H9 (cell line): Measurements from ENCODE around the gene WDR75. TPM values are rescaled to one million over a fixed set of nuclear protein-coding genes. Genes with fewer than 3 reads are reported as not detected.

Experiments
- DNase-seq: peaks from one replicate; pipeline ENCODE4 v3.0.0-alpha.2; 2017
- H2AFZ ChIP-seq: one replicate; pipeline ENCODE4 v1.6.1; 2013; ENCODE audit warnings: mild to moderate bottlenecking, low read length, control low read depth, moderate library complexity
- H2AK5ac ChIP-seq: 2 replicates; pipeline ENCODE4 v1.6.1; 2013; ENCODE audit warnings: low read length, control low read depth, mixed read lengths; ENCODE audit not compliant: insufficient read length
- H2BK120ac ChIP-seq: one replicate; pipeline ENCODE4 v1.6.1; 2013; ENCODE audit warnings: low read depth, mild to moderate bottlenecking, low read length, control low read depth, inconsistent platforms; ENCODE audit not compliant: poor library complexity, severe bottlenecking
- H2BK12ac ChIP-seq: 2 replicates; pipeline ENCODE4 v1.6.1; 2013; ENCODE audit warnings: low read length, control low read depth, mixed read lengths, low read depth; ENCODE audit not compliant: insufficient read length
- H2BK15ac ChIP-seq: 2 replicates; pipeline ENCODE4 v1.6.1; 2013; ENCODE audit warnings: low read depth, low read length, control low read depth
- H2BK20ac ChIP-seq: one replicate; pipeline ENCODE4 v1.6.1; 2013; ENCODE audit warnings: low read depth, mild to moderate bottlenecking, low read length, control low read depth, inconsistent platforms; ENCODE audit not compliant: poor library complexity, severe bottlenecking
- H2BK5ac ChIP-seq: 2 replicates; pipeline ENCODE4 v1.6.1; 2013; ENCODE audit warnings: low read length, control low read depth, mixed read lengths; ENCODE audit not compliant: insufficient read length
- H3K14ac ChIP-seq: 2 replicates; pipeline ENCODE4 v1.6.1; 2013; ENCODE audit warnings: low read length, control low read depth; ENCODE audit not compliant: insufficient read depth
- H3K18ac ChIP-seq: 2 replicates; pipeline ENCODE4 v1.6.1; 2013; ENCODE audit warnings: low read depth, mild to moderate bottlenecking, mixed read lengths, low read length, control low read depth; ENCODE audit not compliant: insufficient read length
- H3K23ac ChIP-seq: 2 replicates; pipeline ENCODE4 v1.6.1; 2013; ENCODE audit warnings: low read length, control low read depth, mixed read lengths, low read depth; ENCODE audit not compliant: insufficient read length
- H3K23me2 ChIP-seq: 2 replicates; pipeline ENCODE4 v1.6.1; 2013; ENCODE audit warnings: low read depth, mild to moderate bottlenecking, mixed read lengths, low read length, control low read depth; ENCODE audit not compliant: insufficient read length, poor library complexity, severe bottlenecking
- H3K27ac ChIP-seq: 2 replicates; pipeline ENCODE4 v1.5.1; 2013; ENCODE audit warnings: low read length, control low read depth, mixed read lengths, low read depth; ENCODE audit not compliant: insufficient read length
- H3K27me3 ChIP-seq: 2 replicates; pipeline ENCODE4 v1.6.1; 2013; ENCODE audit warnings: low read length, control low read depth, inconsistent platforms; ENCODE audit not compliant: insufficient read depth
- H3K4ac ChIP-seq: 2 replicates; pipeline ENCODE4 v1.6.1; 2013; ENCODE audit warnings: low read depth, mild to moderate bottlenecking, control low read depth, inconsistent platforms, low read length, moderate library complexity
- H3K4me1 ChIP-seq: 2 replicates; pipeline ENCODE4 v1.6.1; 2013; ENCODE audit warnings: low read length, control low read depth, inconsistent platforms; ENCODE audit not compliant: insufficient read depth
- H3K4me2 ChIP-seq: 2 replicates; pipeline ENCODE4 v1.6.1; 2013; ENCODE audit warnings: low read length, control low read depth, mixed read lengths; ENCODE audit not compliant: insufficient read length, insufficient read depth
- H3K56ac ChIP-seq: 2 replicates; pipeline ENCODE4 v1.6.1; 2013; ENCODE audit warnings: low read depth, mild to moderate bottlenecking, mixed read lengths, low read length, control low read depth; ENCODE audit not compliant: insufficient read length
- H3K79me1 ChIP-seq: 2 replicates; pipeline ENCODE4 v1.6.1; 2013; ENCODE audit warnings: low read depth, mild to moderate bottlenecking, moderate library complexity, low read length, control low read depth, inconsistent platforms; ENCODE audit not compliant: insufficient read depth, poor library complexity, severe bottlenecking
- H3K79me2 ChIP-seq: 2 replicates; pipeline ENCODE4 v1.6.1; 2013; ENCODE audit warnings: low read length, control low read depth, inconsistent platforms; ENCODE audit not compliant: insufficient read depth
- H3K9ac ChIP-seq: 2 replicates; pipeline ENCODE4 v1.6.1; 2013; ENCODE audit warnings: low read length, control low read depth, mixed read lengths; ENCODE audit not compliant: insufficient read length; ENCODE audit errors: extremely low read depth
- H3K9me3 ChIP-seq: one replicate; pipeline ENCODE4 v1.6.1; 2013; ENCODE audit warnings: low read depth, low read length, inconsistent platforms; ENCODE audit not compliant: control insufficient read depth
- H3T11ph ChIP-seq: one replicate; pipeline ENCODE4 v1.6.1; 2013; ENCODE audit warnings: mild to moderate bottlenecking, low read length, control low read depth, inconsistent platforms
- H4K20me1 ChIP-seq: one replicate; pipeline ENCODE4 v1.6.1; 2013; ENCODE audit not compliant: control insufficient read depth, insufficient read length, insufficient read depth
- H4K5ac ChIP-seq: 2 replicates; pipeline ENCODE4 v1.6.1; 2013; ENCODE audit warnings: low read depth, mild to moderate bottlenecking, mixed read lengths, low read length, control low read depth; ENCODE audit not compliant: insufficient read length
- H4K8ac ChIP-seq: replicated peaks from 2 replicates; pipeline ENCODE4 v1.6.1; 2013; ENCODE audit warnings: low read length, control low read depth, mixed read lengths, low read depth; ENCODE audit not compliant: insufficient read length
- H4K91ac ChIP-seq: 2 replicates; pipeline ENCODE4 v1.6.1; 2013; ENCODE audit warnings: low read depth, mild to moderate bottlenecking, moderate library complexity, mixed read lengths, low read length, control low read depth; ENCODE audit not compliant: insufficient read length
- H3K27ac Mint-ChIP-seq, 3 experiments: 2 replicates in 2 of 3; 3 replicates in 1 of 3; pipeline ENCODE4 v1.8.0; 2020 to 2021; ENCODE audit warnings: mixed read lengths in 3 of 3, mild to moderate bottlenecking in 1 of 3, moderate library complexity in 1 of 3
- H3K27me3 Mint-ChIP-seq: 2 replicates; pipeline ENCODE4 v1.8.0; 2021; ENCODE audit warnings: low read depth, mild to moderate bottlenecking, moderate library complexity, mixed read lengths
- H3K36me3 Mint-ChIP-seq, 3 experiments: 2 replicates in 2 of 3; 3 replicates in 1 of 3; pipeline ENCODE4 v1.8.0; 2020 to 2021; ENCODE audit warnings: low read depth in 3 of 3, mixed read lengths in 3 of 3; ENCODE audit not compliant: insufficient read depth in 1 of 3
- H3K4me1 Mint-ChIP-seq, 2 experiments: 2 replicates each; pipeline ENCODE4 v1.8.0; 2020; ENCODE audit warnings: mixed read lengths in 2 of 2
- H3K4me3 Mint-ChIP-seq, 2 experiments: 2 replicates in 1 of 2; 3 replicates in 1 of 2; pipeline ENCODE4 v1.8.0; 2020 to 2021; ENCODE audit warnings: mild to moderate bottlenecking in 2 of 2, mixed read lengths in 2 of 2, moderate library complexity in 1 of 2
- H3K9me3 Mint-ChIP-seq, 2 experiments: 2 replicates in 1 of 2; 3 replicates in 1 of 2; pipeline ENCODE4 v1.8.0; 2020; ENCODE audit warnings: mild to moderate bottlenecking in 2 of 2, mixed read lengths in 2 of 2, moderate library complexity in 1 of 2
- WGBS: extraction: QIAGEN DNeasy Blood & Tissue Kit; methylation state at CpG from one replicate; pipeline ENCODE4 v1.1.7; 2013; ENCODE audit warnings: missing lambda C conversion rate, low lambda C conversion rate, mixed read lengths; ENCODE audit not compliant: insufficient read length; ENCODE audit errors: extremely low coverage; 5-methylcytosine and 5-hydroxymethylcytosine counted together
- total RNA-seq: library from RNA; stranded (reverse); gene quantifications from 2 replicates; pipeline ENCODE4 v1.2.1, GENCODE V29; 2021
- TF ChIP-seq, protein P1 (sequence below): fragments of 200-600 bp; sonication (generic); conservative IDR thresholded peaks from 3 replicates; pipeline ENCODE4 v1.8.0; 2021; ENCODE audit warnings: antibody characterized with exemption, mild to moderate bottlenecking

Gene WDR75
- total RNA-seq, 1 experiment from 2014 or later: 80.6 TPM

DNA sequence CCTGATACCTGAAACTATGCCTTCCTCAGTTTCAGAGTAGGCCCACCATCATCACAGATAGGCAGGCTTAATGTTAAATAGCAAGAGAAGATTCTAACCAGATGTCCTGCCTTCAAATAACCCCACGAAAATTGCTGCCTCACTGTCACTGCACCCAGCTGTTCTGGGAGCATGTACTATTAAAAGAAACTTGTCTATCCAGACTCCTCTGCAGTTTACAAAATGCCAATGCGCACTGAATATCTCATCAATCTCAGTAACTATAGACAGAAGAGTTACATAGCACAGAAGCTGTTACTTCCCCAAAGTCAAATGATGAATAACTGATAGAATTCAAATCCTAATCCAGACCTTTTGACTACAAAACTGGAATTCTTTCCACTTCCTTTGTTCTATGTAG, 43.9 kb downstream of the WDR75 start:
- no peaks in the 10 kb centered on the region for H3K23me2 ChIP-seq
- H3K14ac ChIP-seq: no peak overlapping the region
- no peak overlapping the region for H2BK20ac ChIP-seq
- H3K4me2 ChIP-seq: no peak overlapping the region
- H3K9me3 ChIP-seq: no peaks in the 10 kb centered on the region
- no peaks in the 10 kb centered on the region for H3K36me3 Mint-ChIP-seq
- H4K20me1 ChIP-seq: no peaks in the 10 kb centered on the region
- H2AK5ac ChIP-seq: no peak overlapping the region
- H3K56ac ChIP-seq: no peak overlapping the region
- H3K27ac ChIP-seq: no peak overlapping the region
- no peaks in the 10 kb centered on the region for H3K9me3 Mint-ChIP-seq
- H4K5ac ChIP-seq: no peak overlapping the region
- TF ChIP-seq, protein P1, sequence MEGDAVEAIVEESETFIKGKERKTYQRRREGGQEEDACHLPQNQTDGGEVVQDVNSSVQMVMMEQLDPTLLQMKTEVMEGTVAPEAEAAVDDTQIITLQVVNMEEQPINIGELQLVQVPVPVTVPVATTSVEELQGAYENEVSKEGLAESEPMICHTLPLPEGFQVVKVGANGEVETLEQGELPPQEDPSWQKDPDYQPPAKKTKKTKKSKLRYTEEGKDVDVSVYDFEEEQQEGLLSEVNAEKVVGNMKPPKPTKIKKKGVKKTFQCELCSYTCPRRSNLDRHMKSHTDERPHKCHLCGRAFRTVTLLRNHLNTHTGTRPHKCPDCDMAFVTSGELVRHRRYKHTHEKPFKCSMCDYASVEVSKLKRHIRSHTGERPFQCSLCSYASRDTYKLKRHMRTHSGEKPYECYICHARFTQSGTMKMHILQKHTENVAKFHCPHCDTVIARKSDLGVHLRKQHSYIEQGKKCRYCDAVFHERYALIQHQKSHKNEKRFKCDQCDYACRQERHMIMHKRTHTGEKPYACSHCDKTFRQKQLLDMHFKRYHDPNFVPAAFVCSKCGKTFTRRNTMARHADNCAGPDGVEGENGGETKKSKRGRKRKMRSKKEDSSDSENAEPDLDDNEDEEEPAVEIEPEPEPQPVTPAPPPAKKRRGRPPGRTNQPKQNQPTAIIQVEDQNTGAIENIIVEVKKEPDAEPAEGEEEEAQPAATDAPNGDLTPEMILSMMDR: no peak
- H3K4me1 Mint-ChIP-seq: no peaks in the 10 kb centered on the region
- H2BK15ac ChIP-seq: no peak overlapping the region
- H3K27me3 ChIP-seq: no peaks in the 10 kb centered on the region
- no peak overlapping the region for H3T11ph ChIP-seq
- H3K4me3 Mint-ChIP-seq: no peak overlapping the region
- no peaks in the 10 kb centered on the region for H3K79me2 ChIP-seq
- H3K27me3 Mint-ChIP-seq: peaks cover 2% of the 10 kb centered on the region; the same call in 1 of the 2 replicates
- H3K79me1 ChIP-seq: no peaks in the 10 kb centered on the region
- no peak overlapping the region for H3K4ac ChIP-seq
- no CpG with 5 or more reads among the region's 2 CpGs for WGBS
- no peak overlapping the region for H3K9ac ChIP-seq
- no peak overlapping the region for H3K27ac Mint-ChIP-seq
- no peak overlapping the region for H4K8ac ChIP-seq
- no peak overlapping the region for H3K23ac ChIP-seq
- no peak overlapping the region for H2AFZ ChIP-seq
- no peak overlapping the region for H2BK12ac ChIP-seq
- H2BK120ac ChIP-seq: no peak overlapping the region
- H3K18ac ChIP-seq: no peak overlapping the region
- H4K91ac ChIP-seq: no peak overlapping the region
- DNase-seq: no peak
- no peaks in the 10 kb centered on the region for H3K4me1 ChIP-seq
- no peak overlapping the region for H2BK5ac ChIP-seq
